Loucy (cell line): ENCODE measurements around the gene SFTA2.

ENCODE experiments used
- H2AFZ ChIP-seq: fragments of 200-600 bp; sonication (generic); 2 replicates; pipeline ENCODE4 v1.6.0; 2016; ENCODE audit warnings: antibody characterized with exemption, mild to moderate bottlenecking, low read length, moderate library complexity
- H3F3A ChIP-seq: fragments of 200-600 bp; 2 replicates; pipeline ENCODE4 v1.6.0; 2016; ENCODE audit warnings: antibody characterized with exemption, low read depth, mild to moderate bottlenecking
- H3K27me3 ChIP-seq: fragments of 200-600 bp; sonication (generic); 2 replicates; pipeline ENCODE4 v1.6.1; 2014; ENCODE audit warnings: low read length, mild to moderate bottlenecking; ENCODE audit not compliant: insufficient read depth, poor library complexity, severe bottlenecking
- H3K36me3 ChIP-seq: fragments of 200-600 bp; sonication (generic); 2 replicates; pipeline ENCODE4 v1.6.1; 2016; ENCODE audit warnings: low read length; ENCODE audit not compliant: insufficient read depth
- H3K4me1 ChIP-seq: fragments of 200-600 bp; sonication (generic); 2 replicates; pipeline ENCODE4 v1.5.1; 2014; ENCODE audit warnings: low read length, mild to moderate bottlenecking; ENCODE audit not compliant: insufficient read depth, poor library complexity, severe bottlenecking
- H3K4me2 ChIP-seq: fragments of 200-600 bp; sonication (generic); 2 replicates; pipeline ENCODE4 v1.6.0; 2014; ENCODE audit warnings: antibody characterized with exemption, low read length, low read depth, mild to moderate bottlenecking; ENCODE audit not compliant: poor library complexity, severe bottlenecking
- H3K4me3 ChIP-seq: fragments of 200-600 bp; sonication (generic); 2 replicates; pipeline ENCODE4 v1.5.1; 2014; ENCODE audit warnings: low read length, mild to moderate bottlenecking, mixed read lengths; ENCODE audit not compliant: poor library complexity, severe bottlenecking
- H3K79me2 ChIP-seq: fragments of 200-600 bp; sonication (generic); 2 replicates; pipeline ENCODE4 v1.6.1; 2014; ENCODE audit warnings: low read length; ENCODE audit not compliant: insufficient read depth
- H3K9ac ChIP-seq: fragments of 200-600 bp; sonication (generic); 2 replicates; pipeline ENCODE4 v1.6.0; 2014; ENCODE audit warnings: mild to moderate bottlenecking, low read depth, low read length, moderate library complexity; ENCODE audit not compliant: poor library complexity, severe bottlenecking
- H3K9me2 ChIP-seq: fragments of 200-600 bp; sonication (generic); replicated peaks from 2 replicates; pipeline ENCODE4 v1.6.1; 2016; ENCODE audit warnings: low read depth, low read length, mixed read lengths
- H3K9me3 ChIP-seq: fragments of 200-600 bp; sonication (generic); 2 replicates; pipeline ENCODE4 v1.6.1; 2014; ENCODE audit warnings: mild to moderate bottlenecking, antibody characterized with exemption, low read length, low read depth; ENCODE audit not compliant: insufficient read depth
- H4K20me1 ChIP-seq: fragments of 200-600 bp; sonication (generic); 2 replicates; pipeline ENCODE4 v1.6.0; 2014; ENCODE audit warnings: antibody characterized with exemption, low read length, mild to moderate bottlenecking; ENCODE audit not compliant: insufficient read depth, poor library complexity, severe bottlenecking
- CTCF ChIP-seq: fragments of 200-600 bp; sonication (generic); conservative IDR thresholded peaks from 2 replicates; pipeline ENCODE4 v1.5.1; 2014; ENCODE audit warnings: mild to moderate bottlenecking, antibody characterized with exemption, low read length
- EZH2phosphoT487 ChIP-seq: fragments of 200-600 bp; IDR thresholded peaks from 2 replicates; pipeline ENCODE4 v1.6.1; 2018; ENCODE audit warnings: antibody characterized with exemption, mild to moderate bottlenecking, moderate library complexity, borderline replicate concordance

Gene SFTA2

DNA sequence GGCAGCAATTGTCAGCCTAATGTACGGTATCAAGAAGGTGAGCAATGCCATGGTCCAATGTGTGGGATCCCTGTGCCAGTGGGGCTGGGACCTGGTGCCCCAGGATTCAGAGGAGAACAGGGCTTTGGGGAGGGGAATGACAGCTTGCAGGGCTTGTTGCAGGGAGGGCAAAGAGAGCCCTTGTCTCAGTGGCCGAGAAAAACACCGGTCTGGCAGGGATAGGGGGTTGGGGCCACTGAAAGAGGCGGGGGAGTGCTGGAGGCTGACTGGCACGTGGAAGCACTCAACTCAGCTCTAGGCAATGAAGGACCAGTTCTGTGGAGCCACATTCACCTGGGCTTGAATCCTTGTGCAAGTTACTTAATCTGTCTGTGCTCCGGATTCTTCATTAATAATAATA lies 5.3 kb upstream of the SFTA2 start:
- H3F3A ChIP-seq: no peaks in the 10 kb centered on the region
- TF ChIP-seq EZH2phosphoT487: no peak
- TF ChIP-seq CTCF: no peak
- H3K27me3 ChIP-seq: no peaks in the 10 kb centered on the region
- H3K9me3 ChIP-seq: no peaks in the 10 kb centered on the region
- no peak overlapping the region for H3K4me2 ChIP-seq
- no peaks in the 10 kb centered on the region for H3K9me2 ChIP-seq
- H3K9ac ChIP-seq: no peak overlapping the region
- H3K4me1 ChIP-seq: no peaks in the 10 kb centered on the region
- no peak overlapping the region for H3K4me3 ChIP-seq
- no peak overlapping the region for H2AFZ ChIP-seq
- no peaks in the 10 kb centered on the region for H3K79me2 ChIP-seq
- H3K36me3 ChIP-seq: no peaks in the 10 kb centered on the region
- H4K20me1 ChIP-seq: no peaks in the 10 kb centered on the region

DNA sequence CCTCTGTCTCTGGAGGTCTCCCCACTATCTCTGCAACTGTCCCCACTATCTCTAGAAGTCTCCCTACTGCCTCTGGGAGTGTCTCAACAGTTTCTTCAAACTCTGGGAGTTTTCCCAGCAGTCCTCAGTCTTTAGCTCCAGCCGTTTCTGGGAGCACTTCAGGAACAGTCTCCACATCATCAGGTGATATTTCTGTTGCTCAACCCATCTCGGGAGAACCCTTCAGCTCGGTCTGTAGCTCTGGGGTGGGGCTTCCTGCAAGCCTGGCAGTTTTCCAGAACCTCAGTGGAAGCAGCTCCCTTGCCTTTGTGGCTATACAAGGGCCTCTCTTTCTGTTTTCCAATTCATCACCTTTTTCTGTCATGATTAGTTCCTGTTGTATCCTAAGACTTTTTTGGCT lies 3.0 kb upstream of the SFTA2 start:
- Histone ChIP-seq H3K4me1 (no peaks in the 10 kb centered on the region), H3F3A (no peaks in the 10 kb centered on the region), H3K4me2 (no peak overlapping the region), H3K79me2 (no peaks in the 10 kb centered on the region), H3K9me2 (no peaks in the 10 kb centered on the region), H3K4me3 (no peak overlapping the region), H3K36me3 (no peaks in the 10 kb centered on the region), H3K9ac (no peak overlapping the region), H2AFZ (no peak overlapping the region), H3K27me3 (no peaks in the 10 kb centered on the region), H3K9me3 (no peaks in the 10 kb centered on the region), H4K20me1 (no peaks in the 10 kb centered on the region)
- TF ChIP-seq CTCF: no peak
- no peak for TF ChIP-seq EZH2phosphoT487

DNA sequence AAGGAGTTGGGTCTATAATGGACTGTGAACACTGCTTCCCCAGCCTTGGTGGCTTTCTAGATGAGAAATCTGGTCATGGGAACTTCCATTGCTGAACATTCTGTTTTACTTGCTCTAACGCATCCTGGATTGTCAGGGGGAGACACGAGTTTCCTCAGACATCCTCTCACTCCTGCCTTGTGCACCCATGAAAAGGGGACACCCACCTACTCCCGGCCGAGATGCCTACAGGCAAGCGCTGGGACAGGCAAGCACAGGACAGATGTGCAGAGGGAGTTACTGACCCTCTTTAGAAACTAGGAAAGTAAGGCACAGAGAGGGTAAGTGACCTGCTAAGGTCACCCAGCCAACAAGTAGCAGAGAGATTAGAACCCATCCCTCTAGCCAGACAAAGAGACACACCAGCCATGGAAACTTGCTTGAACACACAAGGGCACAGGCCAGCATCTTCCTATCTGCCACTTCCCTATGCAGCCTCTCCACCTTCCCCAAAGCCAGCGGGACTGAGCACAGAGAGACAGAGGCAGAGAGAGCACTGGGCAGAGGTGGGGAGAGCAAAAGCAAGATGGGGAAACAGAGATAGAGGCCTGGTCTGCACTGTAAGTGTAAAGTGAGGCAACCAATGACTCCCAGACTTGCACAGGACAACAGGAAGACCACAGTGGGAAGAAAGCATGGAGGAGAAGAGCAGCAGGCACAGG lies 845 bp upstream of the SFTA2 start:
- no peaks in the 10 kb centered on the region for H3K79me2 ChIP-seq
- no peak overlapping the region for H3K9ac ChIP-seq
- TF ChIP-seq CTCF (no peak), EZH2phosphoT487 (no peak)
- H2AFZ ChIP-seq: no peak overlapping the region
- no peaks in the 10 kb centered on the region for H3K36me3 ChIP-seq
- no peaks in the 10 kb centered on the region for H3F3A ChIP-seq
- 0 out of 2 replicates have a peak, but pooled peaks cover 4% of the 10 kb centered on the region for H3K9me3 ChIP-seq
- no peaks in the 10 kb centered on the region for H4K20me1 ChIP-seq
- no peaks in the 10 kb centered on the region for H3K9me2 ChIP-seq
- no peaks in the 10 kb centered on the region for H3K4me1 ChIP-seq
- no peak overlapping the region for H3K4me3 ChIP-seq
- no peak overlapping the region for H3K4me2 ChIP-seq
- no peaks in the 10 kb centered on the region for H3K27me3 ChIP-seq
